Measurements from ENCODE around the gene AMPH.

GRCh38 chr7:38383281-38383680 lies 247.9 kb downstream of the AMPH start:
- TF ChIP-seq CTCF (IDR thresholded peaks at IDR 0.05) (no peak), POLR2A (IDR thresholded peaks at IDR 0.05) (no peak)
